Thyroid gland (tissue), 4 donors: Measurements from ENCODE around the gene MYO18B. TPM values are rescaled to one million over a fixed set of nuclear protein-coding genes. Genes with fewer than 3 reads are reported as not detected.

ENCODE experiments used
- DNase-seq, 2 donors: peaks; one replicate each; pipeline ENCODE4 v3.0.0-alpha.2; 2019
- H3K27ac ChIP-seq, 3 donors: fragments of 200-600 bp; sonication (generic); 1 replicate in 2 of 3; 2 replicates in 1 of 3; pipeline ENCODE4 v1.5.1; 2016 to 2019; ENCODE audit warnings: mild to moderate bottlenecking in 1 of 3, moderate library complexity in 1 of 3
- H3K27me3 ChIP-seq: fragments of 200-600 bp; sonication (generic); one replicate; pipeline ENCODE4 v1.5.1; 2019
- H3K36me3 ChIP-seq, 2 donors: fragments of 200-600 bp; sonication (generic); one replicate each; pipeline ENCODE4 v1.5.1; 2016 to 2019
- H3K4me1 ChIP-seq, 2 donors: fragments of 200-600 bp; sonication (generic); one replicate each; pipeline ENCODE4 v1.5.1; 2017 to 2019
- H3K4me3 ChIP-seq, 3 donors: fragments of 200-600 bp; sonication (generic); replicated peaks in 1 of 3; 1 replicate in 2 of 3; 2 replicates in 1 of 3; pipeline ENCODE4 v1.5.1; 2016; ENCODE audit warnings: mild to moderate bottlenecking in 1 of 3
- H3K9me3 ChIP-seq: fragments of 200-600 bp; sonication (generic); one replicate; pipeline ENCODE4 v1.5.1; 2017
- CTCF ChIP-seq, 6 experiments: fragments of 200-600 bp in 3 of 6; fragments of 450-650 bp in 3 of 6; sonication (generic) in 3 of 6; IDR thresholded peaks; one replicate each; pipeline ENCODE4 v1.5.1; 2016 to 2019; ENCODE audit warnings: antibody characterized with exemption in 6 of 6, mild to moderate bottlenecking in 2 of 6, inconsistent platforms in 1 of 6, moderate library complexity in 1 of 6
- POLR2A ChIP-seq, 2 donors: fragments of 450-650 bp; IDR thresholded peaks; one replicate each; pipeline ENCODE4 v1.6.1; 2017; ENCODE audit warnings: antibody characterized with exemption in 2 of 2, mild to moderate bottlenecking in 2 of 2, moderate library complexity in 1 of 2
- WGBS, 2 donors: methylation state at CpG; one replicate each; pipeline ENCODE4 v1.1.5; 2017; 5-methylcytosine and 5-hydroxymethylcytosine counted together
- intact Hi-C: fragments of 100-400 bp; cut with DNase I; formaldehyde crosslinking; loops from one replicate; pipeline ENCODE4 v1.15.1; 2023
- total RNA-seq, 4 donors: library from RNA; depleted of rRNA; stranded (reverse); fragments of >200 nt; gene quantifications; one replicate each; pipeline ENCODE4 v1.2.3, GENCODE V29; 2016

MYO18B gene
- total RNA-seq, 4 donors from 2014 or later = 0.33 TPM; not detected in 3

- Histone ChIP-seq H3K9me3 (no peaks in the 10 kb centered on the region), H3K36me3 (no peaks in the 10 kb centered on the region), H3K4me1 (no peaks in the 10 kb centered on the region), H3K27ac (no peak overlapping the region), H3K27me3 (no peaks in the 10 kb centered on the region), H3K4me3 (no peak overlapping the region)
- TF ChIP-seq CTCF (IDR thresholded peaks at IDR 0.05) (no peak), POLR2A (IDR thresholded peaks at IDR 0.05) (no peak)
- no peak for DNase-seq
- intact Hi-C loops = no loop called here
- 68 to 73% methylated on average over 8 of the region's 8 CpGs for WGBS, 2 donors
Observed at GRCh38 chr22:25881210-25881755, 139.3 kb downstream of the MYO18B start.

- H3K27me3 ChIP-seq = no peaks in the 10 kb centered on the region
- DNase-seq = no peak
- H3K4me1 ChIP-seq = no peaks in the 10 kb centered on the region
- H3K4me3 ChIP-seq = no peak overlapping the region
- TF ChIP-seq POLR2A (IDR thresholded peaks at IDR 0.05) (no peak), CTCF (IDR thresholded peaks at IDR 0.05) (no peak)
- intact Hi-C loops = no loop called here
- 67 to 75% methylated on average over 2 of the region's 2 CpGs for WGBS, 2 donors
- no peaks in the 10 kb centered on the region for H3K36me3 ChIP-seq
- no peaks in the 10 kb centered on the region for H3K9me3 ChIP-seq
- no peak overlapping the region for H3K27ac ChIP-seq
Observed at GRCh38 chr22:25882360-25882759, 140.4 kb downstream of the MYO18B start.

GRCh38 chr22:25883482-25884033 lies 141.6 kb downstream of the MYO18B start:
- Histone ChIP-seq H3K36me3 (no peaks in the 10 kb centered on the region), H3K27me3 (no peaks in the 10 kb centered on the region), H3K9me3 (no peaks in the 10 kb centered on the region), H3K27ac (no peak overlapping the region), H3K4me1 (no peaks in the 10 kb centered on the region), H3K4me3 (no peak overlapping the region)
- intact Hi-C loops = no loop called here
- no peak for DNase-seq
- TF ChIP-seq POLR2A (IDR thresholded peaks at IDR 0.05) = no peak
- no peak for TF ChIP-seq CTCF (IDR thresholded peaks at IDR 0.05)
- WGBS, 2 donors = 40 to 54% methylated on average over 5 of the region's 5 CpGs

GRCh38 chr22:25884121-25884520 lies 142.1 kb downstream of the MYO18B start:
- H3K27ac ChIP-seq = no peak overlapping the region
- 85 to 89% methylated on average over 4 of the region's 4 CpGs for WGBS, 2 donors
- no peak overlapping the region for H3K4me3 ChIP-seq
- TF ChIP-seq CTCF (IDR thresholded peaks at IDR 0.05) = no peak
- TF ChIP-seq POLR2A (IDR thresholded peaks at IDR 0.05) = no peak
- no peaks in the 10 kb centered on the region for H3K4me1 ChIP-seq
- H3K9me3 ChIP-seq = no peaks in the 10 kb centered on the region
- DNase-seq = no peak
- no peaks in the 10 kb centered on the region for H3K36me3 ChIP-seq
- intact Hi-C loops = no loop called here
- no peaks in the 10 kb centered on the region for H3K27me3 ChIP-seq

GRCh38 chr22:25888399-25889054 lies 146.5 kb downstream of the MYO18B start:
- intact Hi-C loops = no loop called here
- H3K27ac ChIP-seq = no peak overlapping the region
- H3K4me3 ChIP-seq = no peak overlapping the region
- H3K36me3 ChIP-seq = no peaks in the 10 kb centered on the region
- no peaks in the 10 kb centered on the region for H3K27me3 ChIP-seq
- no peaks in the 10 kb centered on the region for H3K9me3 ChIP-seq
- 68 to 69% methylated on average over 5 of the region's 5 CpGs for WGBS, 2 donors
- no peaks in the 10 kb centered on the region for H3K4me1 ChIP-seq
- DNase-seq = no peak
- TF ChIP-seq POLR2A (IDR thresholded peaks at IDR 0.05) (no peak), CTCF (IDR thresholded peaks at IDR 0.05) (no peak)
